ENCODE data around the gene MLLT10.

Gene MLLT10

GRCh38 chr10:21495752-21496342, 38.2 kb upstream of the MLLT10 start:
- peak overlapping the region; percentile 91 for H3K4me3 Mint-ChIP-seq
- peak overlapping the region; percentile 90 for H3K27ac Mint-ChIP-seq
- H3K27me3 Mint-ChIP-seq (ENCODE audit: low read depth, poor library complexity): peaks cover 34% of the 10 kb centered on the region
- DNase-seq: peak; percentile 94
- H3K9me3 Mint-ChIP-seq: no peaks in the 10 kb centered on the region
- peaks cover 47% of the 10 kb centered on the region for H3K4me1 Mint-ChIP-seq
- H3K36me3 Mint-ChIP-seq (ENCODE audit: low read depth): no peaks in the 10 kb centered on the region
- TF ChIP-seq CTCF (IDR thresholded peaks at IDR 0.05): peak; percentile 96

GRCh38 chr10:21496343-21497176, 37.5 kb upstream of the MLLT10 start:
- H3K36me3 Mint-ChIP-seq (ENCODE audit: low read depth): no peaks in the 10 kb centered on the region

GRCh38 chr10:21497177-21497807, 36.7 kb upstream of the MLLT10 start:
- H3K36me3 Mint-ChIP-seq (ENCODE audit: low read depth): no peaks in the 10 kb centered on the region
- peak; percentile 77 for DNase-seq
- H3K27me3 Mint-ChIP-seq (ENCODE audit: low read depth, poor library complexity): peaks cover 34% of the 10 kb centered on the region
- H3K9me3 Mint-ChIP-seq: no peaks in the 10 kb centered on the region
- H3K27ac Mint-ChIP-seq: peak overlapping the region; percentile 45
- H3K4me3 Mint-ChIP-seq: peak overlapping the region; percentile 77
- no peak for TF ChIP-seq CTCF (IDR thresholded peaks at IDR 0.05)
- H3K4me1 Mint-ChIP-seq: peaks cover 53% of the 10 kb centered on the region

More at GRCh38 chr10:21496343-21497176, 37.5 kb upstream of the MLLT10 start:
- peaks cover 37% of the 10 kb centered on the region for H3K27me3 Mint-ChIP-seq (ENCODE audit: low read depth, poor library complexity)
- TF ChIP-seq CTCF (IDR thresholded peaks at IDR 0.05): no peak
- DNase-seq: peak; percentile 71
- peak overlapping the region; percentile 90 for H3K27ac Mint-ChIP-seq
- H3K4me1 Mint-ChIP-seq: peaks cover 47% of the 10 kb centered on the region
- H3K9me3 Mint-ChIP-seq: no peaks in the 10 kb centered on the region
- H3K4me3 Mint-ChIP-seq: peak overlapping the region; percentile 77

GRCh38 chr10:21498377-21498776, 35.7 kb upstream of the MLLT10 start:
- Mint-ChIP-seq H3K27ac (no peak overlapping the region), H3K9me3 (no peaks in the 10 kb centered on the region), H3K36me3 (ENCODE audit: low read depth) (no peaks in the 10 kb centered on the region), H3K4me1 (peaks cover 64% of the 10 kb centered on the region), H3K4me3 (peak overlapping the region; percentile 77), H3K27me3 (ENCODE audit: low read depth, poor library complexity) (peaks cover 34% of the 10 kb centered on the region)
- no peak for DNase-seq
- no peak for TF ChIP-seq CTCF (IDR thresholded peaks at IDR 0.05)

GRCh38 chr10:21498986-21499385, 35.0 kb upstream of the MLLT10 start:
- Mint-ChIP-seq H3K27me3 (ENCODE audit: low read depth, poor library complexity) (peaks cover 34% of the 10 kb centered on the region), H3K4me3 (peak overlapping the region; percentile 77), H3K36me3 (ENCODE audit: low read depth) (no peaks in the 10 kb centered on the region), H3K9me3 (no peaks in the 10 kb centered on the region), H3K27ac (no peak overlapping the region), H3K4me1 (peaks cover 64% of the 10 kb centered on the region)
- DNase-seq: no peak
- no peak for TF ChIP-seq CTCF (IDR thresholded peaks at IDR 0.05)

Measured in nephron progenitor cell (in vitro differentiated cells).